Activated CD8-positive, alpha-beta memory T cell treated with anti-CD3 and anti-CD28 coated beads, Interleukin-2, amount 50 U/mL, for 24 hours (primary cell): ENCODE measurements around the gene PHRF1.
"Not testable (repeated sequence)": the region's sequence is repeated elsewhere in the genome, so short reads cannot be mapped to it uniquely, and the experiment has no call there.

Experiments used
- DNase-seq: peaks from one replicate; pipeline ENCODE4 v3.0.0-alpha.2; 2020; ENCODE audit errors: extremely low read depth

PHRF1 gene

GRCh38 chr11:627308-627576, 51.0 kb downstream of the PHRF1 start:
- no peak for DNase-seq

GRCh38 chr11:628056-628455, 51.8 kb downstream of the PHRF1 start:
- no peak for DNase-seq

GRCh38 chr11:629237-629583, 52.9 kb downstream of the PHRF1 start:
- no peak for DNase-seq

DNA sequence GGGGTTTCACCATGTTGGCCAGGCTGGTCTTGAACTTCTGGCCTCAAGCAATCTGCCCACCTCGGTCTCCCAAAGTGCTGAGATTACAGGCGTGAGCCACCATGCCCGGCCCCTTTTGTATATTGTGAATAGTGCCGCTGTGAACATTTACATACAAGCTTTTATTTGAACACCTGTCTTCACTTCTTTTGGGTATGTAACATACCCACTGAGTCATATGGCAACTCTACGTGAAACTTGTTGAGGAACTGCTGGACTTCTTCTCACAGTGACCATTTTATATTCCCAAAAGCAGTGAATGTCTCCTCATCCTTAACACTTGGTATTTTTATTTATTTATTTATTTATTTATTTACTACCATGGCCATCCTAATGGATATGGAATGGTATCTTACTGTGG, 54.6 kb downstream of the PHRF1 start:
- no peak for DNase-seq

DNA sequence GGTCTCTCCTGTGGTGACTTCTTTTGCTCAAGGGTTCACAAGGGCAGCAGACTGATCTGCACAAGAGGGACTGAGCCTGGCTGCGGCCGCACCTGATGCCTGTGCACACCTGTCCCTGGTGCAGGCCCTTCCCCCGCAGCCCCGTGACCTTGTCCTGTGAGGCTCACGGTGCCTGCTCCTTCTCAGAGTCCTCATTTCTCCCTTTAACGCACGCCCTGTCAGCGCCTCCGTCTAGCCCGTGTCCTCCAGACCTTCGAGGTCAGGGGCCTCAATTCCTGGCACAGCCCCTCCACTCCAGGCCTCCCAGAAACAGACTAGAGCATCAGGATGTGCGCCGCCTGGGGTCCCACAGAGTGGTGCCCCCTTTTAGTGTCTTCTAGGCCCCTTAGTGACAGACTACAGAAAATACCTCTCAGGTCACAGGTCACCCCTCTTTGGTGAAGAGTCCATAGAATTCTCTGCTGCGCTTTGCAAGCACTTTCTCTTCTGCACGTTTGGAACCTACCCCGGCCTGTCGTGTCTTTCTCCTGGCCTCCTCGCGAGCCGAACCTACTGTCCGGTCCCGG, 59.8 kb downstream of the PHRF1 start:
- no peak for DNase-seq

DNA sequence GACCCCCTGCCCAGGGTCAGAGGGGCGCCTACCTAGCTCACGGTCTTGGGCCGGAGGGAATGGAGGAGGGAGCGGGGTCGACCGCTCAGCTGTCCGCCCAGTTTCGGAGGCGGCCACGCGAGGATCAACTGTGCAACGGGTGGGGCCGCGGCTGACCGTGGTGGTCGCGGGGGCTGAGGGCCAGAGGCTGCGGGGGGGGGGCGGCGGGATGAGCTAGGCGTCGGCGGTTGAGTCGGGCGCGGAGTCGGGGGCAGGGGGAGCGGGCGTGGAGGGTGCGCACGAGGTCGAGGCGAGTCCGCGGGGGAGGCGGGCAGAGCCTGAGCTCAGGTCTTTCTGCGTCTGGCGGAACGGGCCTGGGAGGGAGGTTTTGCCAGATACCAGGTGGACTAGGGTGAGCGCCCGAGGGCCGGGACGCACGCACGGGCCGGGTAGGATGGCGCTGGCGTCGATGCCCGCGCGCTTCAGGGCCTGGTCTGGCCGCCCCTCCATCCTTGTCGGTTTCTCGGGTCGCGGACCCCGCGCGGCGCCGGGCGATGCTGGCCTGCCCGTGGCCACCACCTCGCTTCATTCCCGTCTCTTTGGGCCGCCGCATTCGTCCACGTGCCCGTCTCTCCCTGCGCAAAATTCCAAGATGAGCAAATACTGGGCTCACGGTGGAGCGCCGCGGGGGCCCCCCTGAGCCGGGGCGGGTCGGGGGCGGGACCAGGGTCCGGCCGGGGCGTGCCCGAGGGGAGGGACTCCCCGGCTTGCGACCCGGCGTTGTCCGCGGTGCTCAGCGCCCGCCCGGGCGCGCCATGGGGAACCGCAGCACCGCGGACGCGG, 60.5 kb downstream of the PHRF1 start, which contains the start of gene DRD4:
Gene DRD4 (plus strand): TSS at position 759 of the 822 bp plus-strand sequence. CDS start 36 bp downstream, at position 795.
- no peak for DNase-seq

- no peak for DNase-seq
Observed at GRCh38 chr11:637333-637592, 61.0 kb downstream of the PHRF1 start.

DNA sequence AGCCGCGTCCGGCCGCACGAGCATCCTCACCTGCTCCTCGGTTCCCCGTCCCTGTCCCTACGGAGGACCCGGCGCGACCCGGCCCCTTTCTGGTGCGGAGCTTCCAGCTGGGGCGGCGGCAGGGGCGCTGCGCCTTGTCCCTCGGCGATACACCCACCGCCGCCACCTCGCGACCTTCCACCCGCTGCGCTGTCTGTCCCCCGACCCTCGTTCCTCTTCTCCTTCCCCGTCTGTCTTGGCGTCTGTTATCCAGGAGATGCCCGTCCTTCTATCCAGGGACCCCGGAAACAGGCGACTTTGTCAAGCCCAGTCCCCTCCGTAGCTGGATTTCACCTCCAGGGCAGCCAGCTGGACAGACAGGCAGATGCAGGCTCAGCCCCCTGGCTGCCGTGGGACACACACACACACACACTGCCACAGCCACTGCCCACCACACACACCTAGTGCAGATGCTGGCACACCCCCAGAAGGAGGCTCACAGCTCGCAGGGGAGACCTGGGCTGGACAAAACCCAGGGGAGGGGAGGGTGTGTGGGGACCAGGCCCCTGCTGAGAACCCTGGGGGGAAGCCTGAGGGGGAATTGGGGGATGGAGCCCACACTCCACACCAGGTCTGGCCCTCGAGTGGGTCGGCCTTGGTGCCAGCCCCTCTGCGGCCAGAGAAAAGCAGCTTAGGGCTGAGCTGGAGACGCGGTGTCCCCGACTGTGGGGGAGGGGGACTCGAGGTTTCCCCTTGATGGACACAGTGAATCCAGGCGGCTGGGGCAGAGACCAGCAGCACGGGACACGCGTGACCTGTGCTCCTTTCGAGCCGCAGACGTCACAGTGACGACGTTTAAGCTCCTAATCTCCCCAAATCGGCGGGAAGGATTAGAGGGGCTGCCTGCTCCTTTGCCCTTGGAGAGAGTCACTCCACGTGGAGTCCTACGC, 61.6 kb downstream of the PHRF1 start:
- DNase-seq: no peak

- DNase-seq: no peak
Observed at GRCh38 chr11:638631-639331, 62.5 kb downstream of the PHRF1 start.

GRCh38 chr11:639332-639955, 63.2 kb downstream of the PHRF1 start:
- no peak for DNase-seq

- no peak for DNase-seq
Observed at GRCh38 chr11:640021-640706, 63.9 kb downstream of the PHRF1 start.

- DNase-seq: no peak
Observed at GRCh38 chr11:641806-642370, 65.6 kb downstream of the PHRF1 start.

- DNase-seq: no peak
Observed at GRCh38 chr11:643366-643765, 67.1 kb downstream of the PHRF1 start.

DNA sequence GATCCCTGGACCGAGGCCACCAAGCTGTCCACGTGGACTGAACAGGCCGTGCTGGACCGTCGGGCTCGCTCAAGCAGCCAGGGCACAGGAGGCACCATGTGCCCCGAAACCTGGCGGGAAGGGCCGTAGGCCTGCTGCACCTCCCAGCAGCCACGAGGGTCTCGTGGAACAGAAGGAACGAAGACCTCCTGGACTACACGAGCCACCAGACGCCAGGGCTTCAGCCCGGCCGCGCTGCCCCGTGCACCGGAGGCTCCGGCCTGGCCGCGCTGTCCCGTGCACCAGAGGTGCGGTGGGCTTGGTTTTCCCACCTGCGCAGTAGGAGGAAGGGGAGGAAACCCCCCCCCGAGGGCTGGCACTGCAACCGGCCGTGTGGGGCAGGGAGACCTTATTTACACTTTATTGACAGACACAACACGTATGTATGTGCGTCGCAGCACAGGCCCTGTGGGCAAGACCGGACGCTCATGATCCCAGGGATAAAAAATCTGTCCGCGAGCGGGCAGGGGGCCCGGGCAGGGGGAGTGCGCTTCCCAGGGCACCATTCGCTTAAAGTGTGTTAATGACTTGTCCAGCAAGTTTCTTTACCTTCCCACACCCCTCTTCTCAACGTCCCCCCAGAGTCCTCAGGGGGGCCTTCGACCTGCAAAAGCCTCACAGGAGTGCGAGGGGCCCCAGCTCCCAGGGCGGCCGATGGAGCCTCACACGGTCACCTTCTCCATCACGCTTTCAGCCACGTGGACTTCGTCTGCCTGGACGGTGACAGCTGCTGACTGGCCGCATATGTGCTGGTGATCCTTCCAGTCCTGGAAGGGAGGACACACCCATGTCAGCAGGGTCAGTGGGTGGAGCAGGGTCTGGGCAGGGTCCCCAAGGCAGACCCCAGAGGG, 67.8 kb downstream of the PHRF1 start:
- no peak for DNase-seq

DNA sequence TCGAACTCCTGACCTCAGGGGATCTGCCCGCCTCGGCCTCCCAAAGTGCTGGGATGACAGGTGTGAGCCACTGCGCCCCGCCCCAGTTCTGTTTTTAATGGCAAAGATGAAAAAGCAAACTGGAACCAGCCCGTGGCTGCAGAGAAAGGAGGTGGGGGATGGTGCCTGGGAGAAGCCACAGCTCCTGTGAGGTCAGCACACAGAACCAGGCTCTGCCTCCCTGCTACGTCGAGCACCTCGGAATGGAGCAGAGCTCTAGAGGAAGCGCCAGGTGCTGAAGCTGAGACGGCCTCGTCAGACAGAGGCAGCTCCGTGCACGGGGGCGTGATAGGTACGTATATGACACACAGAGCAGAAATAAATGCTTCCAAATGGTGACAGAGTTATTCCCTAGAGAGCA, 69.3 kb downstream of the PHRF1 start:
- DNase-seq: no peak

DNA sequence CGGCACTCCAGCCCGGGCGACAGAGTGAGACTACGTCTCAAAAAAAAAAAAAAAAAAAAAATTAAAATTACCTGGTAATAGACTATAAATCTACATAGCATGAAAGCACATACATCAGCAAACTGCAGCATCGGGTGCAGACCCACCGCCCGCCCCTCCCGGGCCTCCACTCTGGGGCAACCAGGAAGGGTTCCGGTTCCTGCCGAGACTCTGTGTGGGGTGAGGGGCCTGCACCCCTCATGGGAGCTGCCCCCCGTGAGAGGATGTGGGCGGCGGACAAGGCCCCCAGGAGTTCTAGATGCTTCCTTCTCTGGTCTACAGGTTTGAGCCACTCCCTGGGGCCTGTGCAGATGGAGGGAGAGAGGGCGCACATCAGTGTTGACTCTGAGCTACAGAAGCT, 69.9 kb downstream of the PHRF1 start:
- DNase-seq: no peak

GRCh38 chr11:647672-648158, 71.4 kb downstream of the PHRF1 start:
- not testable (repeated sequence) for DNase-seq

DNA sequence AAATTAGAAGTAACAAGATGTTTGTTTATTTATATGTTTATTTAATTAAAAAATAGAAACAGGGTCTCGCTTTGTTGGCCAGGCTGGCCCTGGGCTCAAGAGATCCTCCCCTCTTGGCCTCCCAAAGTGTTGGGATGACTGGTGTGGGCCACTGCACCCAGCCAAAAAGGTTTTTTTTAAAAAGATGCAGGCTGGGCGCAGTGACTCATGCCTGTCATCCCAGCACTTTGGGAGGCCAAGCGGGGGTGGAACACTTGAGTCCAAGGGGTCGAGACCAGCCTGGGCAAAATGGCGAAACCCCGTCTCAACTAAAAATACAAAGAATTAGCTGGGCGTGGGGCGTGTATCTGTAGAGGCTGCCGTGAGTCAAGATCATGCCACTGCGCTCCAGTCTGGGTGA, 74.2 kb downstream of the PHRF1 start:
- no peak for DNase-seq

- not testable (repeated sequence) for DNase-seq
Observed at GRCh38 chr11:653136-653535, 76.9 kb downstream of the PHRF1 start.

DNA sequence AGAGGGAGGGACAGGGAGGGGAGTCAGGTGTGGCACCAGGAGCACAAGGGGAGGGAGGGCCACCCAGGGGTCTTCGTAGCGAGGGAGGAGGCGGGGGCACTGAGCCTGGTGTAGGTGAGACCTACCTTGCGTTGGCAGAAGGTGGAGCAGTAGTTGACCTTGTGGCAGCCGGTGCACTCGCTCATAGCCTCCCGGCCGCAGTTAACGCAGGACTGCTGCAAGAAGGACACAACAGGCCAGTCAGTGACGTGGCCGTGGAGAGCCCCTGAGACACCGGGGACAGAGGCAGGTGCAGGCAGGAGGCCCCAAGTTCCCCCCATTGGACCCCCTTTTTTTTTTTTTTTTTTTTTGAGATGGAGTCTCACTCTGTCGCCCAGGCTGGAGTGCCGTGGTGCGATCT, 77.6 kb downstream of the PHRF1 start:
- no peak for DNase-seq
